HepG2 (cell line): Measurements from ENCODE around the gene E2F3. TPM values are rescaled to one million over a fixed set of nuclear protein-coding genes. Genes with fewer than 3 reads are reported as not detected.
A peak's percentile ranks its signal among the peaks of the same experiment; 100 is the strongest.

Source experiments
- ARID2 ChIP-seq: sonication (generic); formaldehyde crosslinking; IDR thresholded peaks from 2 replicates; pipeline ENCODE4 v1.8.1; 2022; ENCODE audit warnings: mild to moderate bottlenecking, missing genetic modification reagents, borderline replicate concordance
- CENPT ChIP-seq: sonication (generic); formaldehyde crosslinking; IDR thresholded peaks from 2 replicates; pipeline ENCODE4 v1.8.0; 2022; ENCODE audit warnings: low read depth, mild to moderate bottlenecking, moderate library complexity, missing genetic modification reagents
- ETV6 ChIP-seq: sonication (generic); formaldehyde crosslinking; conservative IDR thresholded peaks from 2 replicates; pipeline ENCODE4 v1.4.0; 2020; ENCODE audit warnings: missing genetic modification reagents
- FOXJ3 ChIP-seq: sonication (generic); formaldehyde crosslinking; IDR thresholded peaks from 2 replicates; pipeline ENCODE4 v1.4.0; 2020; ENCODE audit warnings: missing genetic modification reagents, mild to moderate bottlenecking, borderline replicate concordance
- FOXK2 ChIP-seq: fragments of 450-650 bp; IDR thresholded peaks from 2 replicates; pipeline ENCODE4 v1.6.1; 2016
- HIVEP1 ChIP-seq: sonication (generic); formaldehyde crosslinking; IDR thresholded peaks from 2 replicates; pipeline ENCODE4 v1.4.0; 2020; ENCODE audit warnings: mild to moderate bottlenecking, missing genetic modification reagents
- HNF1B ChIP-seq: sonication (generic); formaldehyde crosslinking; IDR thresholded peaks from 2 replicates; pipeline ENCODE4 v1.5.1; 2020; ENCODE audit warnings: mild to moderate bottlenecking, moderate library complexity, missing genetic modification reagents
- HNRNPLL ChIP-seq: fragments of 200-400 bp; formaldehyde crosslinking; IDR thresholded peaks from 2 replicates; pipeline ENCODE4 v1.6.1; 2017; ENCODE audit warnings: mild to moderate bottlenecking, low read depth, low read length; ENCODE audit not compliant: poor library complexity, severe bottlenecking
- LRRFIP1 ChIP-seq: sonication (generic); formaldehyde crosslinking; conservative IDR thresholded peaks from 2 replicates; pipeline ENCODE4 v1.4.0; 2020; ENCODE audit warnings: missing genetic modification reagents
- MAFF ChIP-seq: IDR thresholded peaks from 2 replicates; pipeline ENCODE4 v1.6.1; 2011; ENCODE audit warnings: low read depth, low read length, improper control_type of control experiment
- MATR3 ChIP-seq: sonication (generic); formaldehyde crosslinking; IDR thresholded peaks from 2 replicates; pipeline ENCODE4 v1.4.0; 2020; ENCODE audit warnings: missing genetic modification reagents
- MED13 ChIP-seq: sonication (generic); formaldehyde crosslinking; IDR thresholded peaks from 2 replicates; pipeline ENCODE4 v1.5.0; 2020; ENCODE audit warnings: missing genetic modification reagents
- NKX3-1 ChIP-seq: sonication (generic); formaldehyde crosslinking; IDR thresholded peaks from 2 replicates; pipeline ENCODE4 v1.5.0; 2020; ENCODE audit warnings: missing genetic modification reagents
- RAD51 ChIP-seq: fragments of 450-650 bp; IDR thresholded peaks from 2 replicates; pipeline ENCODE4 v1.6.1; 2016; ENCODE audit warnings: borderline replicate concordance
- RBFOX2 ChIP-seq: fragments of 200-400 bp; formaldehyde crosslinking; IDR thresholded peaks from 2 replicates; pipeline ENCODE4 v1.6.1; 2017; ENCODE audit warnings: low read depth, mild to moderate bottlenecking, low read length
- RCOR2 ChIP-seq: IDR thresholded peaks from 2 replicates; pipeline ENCODE4 v1.6.1; 2016; ENCODE audit warnings: missing biosample characterization, missing genetic modification reagents
- ZBTB3 ChIP-seq: sonication (generic); formaldehyde crosslinking; IDR thresholded peaks from 2 replicates; pipeline ENCODE4 v1.4.0; 2020; ENCODE audit warnings: low read depth, mild to moderate bottlenecking, moderate library complexity, missing genetic modification reagents, borderline replicate concordance
- ZNF101 ChIP-seq: sonication (generic); formaldehyde crosslinking; IDR thresholded peaks from 2 replicates; pipeline ENCODE4 v1.4.0; 2020; ENCODE audit warnings: mild to moderate bottlenecking, low read depth, missing genetic modification reagents, borderline replicate concordance
- ZNF12 ChIP-seq: sonication (generic); formaldehyde crosslinking; IDR thresholded peaks from 2 replicates; pipeline ENCODE4 v1.5.0; 2020; ENCODE audit warnings: missing genetic modification reagents
- ZNF124 ChIP-seq: sonication (generic); formaldehyde crosslinking; IDR thresholded peaks from 2 replicates; pipeline ENCODE4 v1.4.0; 2020; ENCODE audit warnings: missing genetic modification reagents
- ZNF552 ChIP-seq: sonication (generic); formaldehyde crosslinking; IDR thresholded peaks from 2 replicates; pipeline ENCODE4 v1.9.0; 2022; ENCODE audit warnings: missing genetic modification reagents, mild to moderate bottlenecking, borderline replicate concordance
- ZNF557 ChIP-seq: sonication (generic); formaldehyde crosslinking; IDR thresholded peaks from 2 replicates; pipeline ENCODE4 v1.4.0; 2020; ENCODE audit warnings: missing genetic modification reagents
- ZNF597 ChIP-seq: sonication (generic); formaldehyde crosslinking; IDR thresholded peaks from 2 replicates; pipeline ENCODE4 v1.5.0; 2020; ENCODE audit warnings: missing genetic modification reagents
- ZNF782 ChIP-seq: sonication (generic); formaldehyde crosslinking; IDR thresholded peaks from 2 replicates; pipeline ENCODE4 v1.4.0; 2020; ENCODE audit warnings: missing genetic modification reagents, mild to moderate bottlenecking, borderline replicate concordance
- ZNF792 ChIP-seq: IDR thresholded peaks from 2 replicates; pipeline ENCODE4 v1.6.1; 2016
- ZZZ3 ChIP-seq: sonication (generic); formaldehyde crosslinking; IDR thresholded peaks from 2 replicates; pipeline ENCODE4 v1.4.0; 2020; ENCODE audit warnings: missing genetic modification reagents, mild to moderate bottlenecking, borderline replicate concordance
- polyA plus RNA-seq, 8 experiments: library from polyadenylated mRNA; depleted of rRNA in 3 of 8; stranded (reverse) in 7 of 8; unstranded in 1 of 8; fragments of >200 nt; fragmentation: Illumina TruSeq in 4 of 8; extraction: Trizol in 4 of 8; gene quantifications; 2 replicates each; pipeline versions ENCODE4 v1.2.1 to v1.2.3, GENCODE V29; 2011 to 2016; ENCODE audit warnings: low read depth in 4 of 8, missing spikeins in 1 of 8, mixed read lengths in 1 of 8; ENCODE audit not compliant: insufficient read depth in 1 of 8
- total RNA-seq, 5 experiments: library from RNA; depleted of rRNA; stranded (reverse); fragments of >200 nt; fragmentation: Illumina TruSeq; extraction: Trizol; gene quantifications; 2 replicates each; pipeline ENCODE4 v1.2.3, GENCODE V29; 2016; ENCODE audit warnings: low read depth in 1 of 5

Gene E2F3
- total and polyA plus RNA-seq, 2 of the 13 experiments (the other 11 are each of a cell fraction or from before 2014, with no cell fraction given): 8.5 to 12.7 TPM

GRCh38 chr6:20401205-20402091 lies at the start of gene E2F3 (continued):
- TF ChIP-seq RBFOX2 (peak; percentile 91), ZNF792 (CRISPR knock-in tag) (peak; percentile 87; the same call in 1 of the 2 replicates), HNF1B (CRISPR knock-in tag) (peak; percentile 73; the same call in 1 of the 2 replicates), ZNF12 (CRISPR knock-in tag) (no peak), ZZZ3 (CRISPR knock-in tag) (peak; percentile 99; the same call in 1 of the 2 replicates), ZNF101 (CRISPR knock-in tag) (no peak), RCOR2 (0 out of 2 replicates have a peak, but pooled peaks have one; percentile 36), CENPT (0 out of 2 replicates have a peak, but pooled peaks have one; percentile 54), ZNF597 (no peak), HNRNPLL (peak; percentile 89), MED13 (CRISPR knock-in tag) (peak; percentile 95), ZNF552 (CRISPR knock-in tag) (peak; percentile 37; the same call in 1 of the 2 replicates), MATR3 (no peak), ETV6 (CRISPR knock-in tag) (peak; percentile 88; the same call in 1 of the 2 replicates), LRRFIP1 (CRISPR knock-in tag) (0 out of 2 replicates have a peak, but pooled peaks have one; percentile 53), ZNF557 (CRISPR knock-in tag) (peak; percentile 96), FOXK2 (no peak), ZNF782 (CRISPR knock-in tag) (peak; percentile 19; the same call in 1 of the 2 replicates), RAD51 (no peak), FOXJ3 (peak; percentile 84; the same call in 1 of the 2 replicates), ZBTB3 (CRISPR knock-in tag) (0 out of 2 replicates have a peak, but pooled peaks have one; percentile 71), ARID2 (CRISPR knock-in tag) (peak; percentile 99), NKX3-1 (CRISPR knock-in tag) (peak; percentile 98), MAFF (no peak; the same call in 1 of the 2 replicates), ZNF124 (CRISPR knock-in tag) (peak; percentile 97), HIVEP1 (CRISPR knock-in tag) (peak; percentile 16; the same call in 1 of the 2 replicates)
